ENCODE data around the gene EPB41L4A.
"Not testable (repeated sequence)": the region's sequence is repeated elsewhere in the genome, so short reads cannot be mapped to it uniquely, and the experiment has no call there.

Gene EPB41L4A

GRCh38 chr5:112221128-112221527, 197.9 kb downstream of the EPB41L4A start:
- TF ChIP-seq, protein P1, sequence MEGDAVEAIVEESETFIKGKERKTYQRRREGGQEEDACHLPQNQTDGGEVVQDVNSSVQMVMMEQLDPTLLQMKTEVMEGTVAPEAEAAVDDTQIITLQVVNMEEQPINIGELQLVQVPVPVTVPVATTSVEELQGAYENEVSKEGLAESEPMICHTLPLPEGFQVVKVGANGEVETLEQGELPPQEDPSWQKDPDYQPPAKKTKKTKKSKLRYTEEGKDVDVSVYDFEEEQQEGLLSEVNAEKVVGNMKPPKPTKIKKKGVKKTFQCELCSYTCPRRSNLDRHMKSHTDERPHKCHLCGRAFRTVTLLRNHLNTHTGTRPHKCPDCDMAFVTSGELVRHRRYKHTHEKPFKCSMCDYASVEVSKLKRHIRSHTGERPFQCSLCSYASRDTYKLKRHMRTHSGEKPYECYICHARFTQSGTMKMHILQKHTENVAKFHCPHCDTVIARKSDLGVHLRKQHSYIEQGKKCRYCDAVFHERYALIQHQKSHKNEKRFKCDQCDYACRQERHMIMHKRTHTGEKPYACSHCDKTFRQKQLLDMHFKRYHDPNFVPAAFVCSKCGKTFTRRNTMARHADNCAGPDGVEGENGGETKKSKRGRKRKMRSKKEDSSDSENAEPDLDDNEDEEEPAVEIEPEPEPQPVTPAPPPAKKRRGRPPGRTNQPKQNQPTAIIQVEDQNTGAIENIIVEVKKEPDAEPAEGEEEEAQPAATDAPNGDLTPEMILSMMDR (IDR thresholded peaks at IDR 0.05; ENCODE audit: low read depth, low read length, missing control alignments), result no peak
- DNase-seq (ENCODE audit: low read depth), result no peak
- H3K4me3 ChIP-seq (ENCODE audit: low read depth, low read length), result no peak overlapping the region

- no peak overlapping the region for H3K4me3 ChIP-seq (ENCODE audit: low read depth, low read length)
- TF ChIP-seq, protein P1 (IDR thresholded peaks at IDR 0.05; ENCODE audit: low read depth, low read length, missing control alignments), result no peak
- no peak for DNase-seq (ENCODE audit: low read depth)
These were observed 200.1 kb downstream of the EPB41L4A start for GRCh38 chr5:112219000-112219399.

- H3K4me3 ChIP-seq (ENCODE audit: low read depth, low read length), result no peak overlapping the region
- no peak for DNase-seq (ENCODE audit: low read depth)
- TF ChIP-seq, protein P1 (IDR thresholded peaks at IDR 0.05; ENCODE audit: low read depth, low read length, missing control alignments), result no peak
These were observed 201.1 kb downstream of the EPB41L4A start for GRCh38 chr5:112217843-112218579.

DNA sequence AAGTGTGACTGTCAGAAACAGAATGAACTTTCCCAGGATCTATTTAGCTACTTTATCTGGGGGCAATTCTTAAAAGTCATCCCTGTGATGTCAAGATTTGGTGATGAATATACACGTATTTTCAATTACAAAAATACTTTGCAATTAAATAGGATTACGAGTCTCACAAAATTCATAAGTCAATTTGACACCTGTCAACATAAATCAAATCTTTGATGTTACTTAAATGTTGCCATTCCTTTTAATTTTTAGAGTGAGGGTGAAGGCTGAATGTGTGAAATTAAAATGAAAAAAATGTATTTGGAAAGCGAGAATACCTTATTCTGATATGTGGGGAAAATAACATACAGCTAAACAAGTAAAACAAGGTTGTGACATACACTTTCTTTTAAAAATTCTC, 202.9 kb downstream of the EPB41L4A start:
- no peak for DNase-seq (ENCODE audit: low read depth)
- TF ChIP-seq, protein P1 (IDR thresholded peaks at IDR 0.05; ENCODE audit: low read depth, low read length, missing control alignments), result no peak
- H3K4me3 ChIP-seq (ENCODE audit: low read depth, low read length), result no peak overlapping the region

DNA sequence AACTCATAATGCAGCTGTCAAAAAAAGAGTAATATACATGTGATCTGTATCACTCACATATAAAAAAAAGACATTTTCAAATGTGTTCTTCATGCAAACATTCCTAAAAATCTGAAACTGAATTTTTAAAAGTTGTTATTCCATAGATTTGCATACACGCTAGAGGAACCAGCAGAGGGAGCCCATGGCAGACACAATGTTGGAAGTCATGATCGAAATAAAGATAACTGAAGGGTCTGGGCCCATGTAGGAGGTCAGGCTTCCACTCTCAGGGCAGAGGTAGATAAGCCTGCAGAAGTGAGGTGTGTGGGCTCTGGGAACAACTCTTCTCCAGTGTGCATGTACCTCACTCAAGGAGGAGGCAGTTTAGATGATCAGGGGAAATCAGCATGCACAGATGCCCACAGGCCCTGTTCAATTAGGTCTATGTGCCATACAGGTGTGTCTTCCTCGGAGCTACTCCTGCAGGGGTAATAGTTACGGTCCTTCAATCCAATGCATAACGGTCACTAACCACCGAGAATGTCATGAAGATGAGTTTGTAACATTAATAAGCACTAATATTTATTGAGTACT, 208.6 kb downstream of the EPB41L4A start:
- no peak for DNase-seq (ENCODE audit: low read depth)
- TF ChIP-seq, protein P1 (IDR thresholded peaks at IDR 0.05; ENCODE audit: low read depth, low read length, missing control alignments), result peak; percentile 34
- H3K4me3 ChIP-seq (ENCODE audit: low read depth, low read length), result no peak overlapping the region

DNA sequence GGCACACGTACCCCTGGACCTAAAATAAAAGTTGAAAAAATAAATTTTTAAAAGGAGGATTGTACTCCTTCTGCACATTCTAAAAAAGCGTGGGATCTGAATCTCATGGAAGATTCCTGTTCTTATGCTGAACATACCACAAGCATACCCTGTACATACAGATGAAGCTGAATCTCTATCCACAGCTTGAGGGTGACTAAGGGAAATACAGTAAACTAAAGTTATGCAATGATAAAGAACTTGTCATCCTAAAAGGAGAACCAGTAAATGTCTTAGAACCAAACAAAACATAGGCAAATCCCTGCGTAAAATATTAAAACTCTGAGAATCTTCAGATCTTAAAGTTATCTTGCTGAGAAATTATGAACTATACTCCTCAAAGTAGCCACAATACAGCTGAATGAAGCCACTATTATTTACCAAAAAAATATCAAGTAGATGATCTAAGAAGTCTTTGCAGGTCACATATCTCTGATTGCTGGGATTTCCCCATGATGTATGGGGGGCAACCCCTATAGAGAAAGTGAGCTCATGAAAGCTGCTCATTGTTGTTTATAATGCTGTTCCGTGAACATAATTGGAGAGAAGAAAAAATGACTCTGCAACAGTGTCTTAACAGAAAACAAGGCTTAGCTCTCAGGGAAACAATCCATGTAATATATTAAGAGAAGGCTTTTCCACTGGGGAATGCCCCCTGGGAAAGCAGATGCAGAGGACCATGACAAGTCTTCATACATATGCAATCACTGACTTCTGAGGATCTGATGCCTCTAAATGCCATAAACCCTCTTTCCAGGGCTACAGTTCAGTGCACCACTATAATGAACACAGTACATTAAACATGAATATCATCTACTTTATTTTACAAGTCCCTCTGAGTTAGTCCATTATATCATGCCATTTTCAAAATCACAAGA, 210.1 kb downstream of the EPB41L4A start:
- TF ChIP-seq, protein P1 (IDR thresholded peaks at IDR 0.05; ENCODE audit: low read depth, low read length, missing control alignments), result no peak
- no peak for DNase-seq (ENCODE audit: low read depth)
- no peak overlapping the region for H3K4me3 ChIP-seq (ENCODE audit: low read depth, low read length)

- DNase-seq (ENCODE audit: low read depth); H3K4me3 ChIP-seq (ENCODE audit: low read depth, low read length): not testable (repeated sequence)
These were observed 210.9 kb downstream of the EPB41L4A start for GRCh38 chr5:112208195-112208594.
